ENCODE results near the gene CPSF7. TPM values are rescaled to one million over a fixed set of nuclear protein-coding genes. Genes with fewer than 3 reads are reported as not detected.

The CPSF7 gene
- total RNA-seq, 1 experiment from 2014 or later: 87.0 TPM

- no TSS peak for BruUV-seq (replicated peaks)
- H3K4me3 ChIP-seq: no peak overlapping the region
- peaks cover 3% of the 10 kb centered on the region for H3K4me1 ChIP-seq (replicated peaks; ENCODE audit: insufficient read depth)
- no peaks in the 10 kb centered on the region for H3K9me2 ChIP-seq (ENCODE audit: insufficient read depth)
- H3K79me2 ChIP-seq (ENCODE audit: low read depth): no peaks in the 10 kb centered on the region
- H3K27ac ChIP-seq: no peak overlapping the region
- TF ChIP-seq, protein P1, sequence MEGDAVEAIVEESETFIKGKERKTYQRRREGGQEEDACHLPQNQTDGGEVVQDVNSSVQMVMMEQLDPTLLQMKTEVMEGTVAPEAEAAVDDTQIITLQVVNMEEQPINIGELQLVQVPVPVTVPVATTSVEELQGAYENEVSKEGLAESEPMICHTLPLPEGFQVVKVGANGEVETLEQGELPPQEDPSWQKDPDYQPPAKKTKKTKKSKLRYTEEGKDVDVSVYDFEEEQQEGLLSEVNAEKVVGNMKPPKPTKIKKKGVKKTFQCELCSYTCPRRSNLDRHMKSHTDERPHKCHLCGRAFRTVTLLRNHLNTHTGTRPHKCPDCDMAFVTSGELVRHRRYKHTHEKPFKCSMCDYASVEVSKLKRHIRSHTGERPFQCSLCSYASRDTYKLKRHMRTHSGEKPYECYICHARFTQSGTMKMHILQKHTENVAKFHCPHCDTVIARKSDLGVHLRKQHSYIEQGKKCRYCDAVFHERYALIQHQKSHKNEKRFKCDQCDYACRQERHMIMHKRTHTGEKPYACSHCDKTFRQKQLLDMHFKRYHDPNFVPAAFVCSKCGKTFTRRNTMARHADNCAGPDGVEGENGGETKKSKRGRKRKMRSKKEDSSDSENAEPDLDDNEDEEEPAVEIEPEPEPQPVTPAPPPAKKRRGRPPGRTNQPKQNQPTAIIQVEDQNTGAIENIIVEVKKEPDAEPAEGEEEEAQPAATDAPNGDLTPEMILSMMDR (conservative IDR thresholded peaks at IDR 0.05): no peak
- TF ChIP-seq EZH2 (IDR thresholded peaks at IDR 0.05; ENCODE audit: low read depth): no peak
- ChIA-PET CTCF (interaction anchor here (0.7 kb wide), 1 partner anchor 478 kb away, joined by 3 read pairs; no protein-coding TSS in a partner anchor), POLR2A (ENCODE audit: unreplicated experiment) (interaction anchor here (0.6 kb wide), 1 partner anchor 35 kb away, joined by 8 read pairs; no protein-coding TSS in a partner anchor)
- no peak for DNase-seq
- no peak overlapping the region for H3K4me2 ChIP-seq
- H2AFZ ChIP-seq: no peak overlapping the region
- no peaks in the 10 kb centered on the region for H3K27me3 ChIP-seq (ENCODE audit: insufficient read depth, low read depth)
- H4K20me1 ChIP-seq (ENCODE audit: insufficient read depth): no peaks in the 10 kb centered on the region
- H3K9me3 ChIP-seq (ENCODE audit: insufficient read depth, low read depth): peaks cover 8% of the 10 kb centered on the region
- H3K36me3 ChIP-seq (ENCODE audit: low read depth): peaks cover 23% of the 10 kb centered on the region
- peaks cover 10% of the 10 kb centered on the region; the same call in 1 of the 2 replicates for H3F3A ChIP-seq (ENCODE audit: insufficient read depth, low read depth)
- intact Hi-C loops (cut with micrococcal nuclease; ENCODE audit: unreplicated experiment): no loop called here
These were observed 56.9 kb downstream of the CPSF7 start for GRCh38 chr11:61372659-61373420.

DNA sequence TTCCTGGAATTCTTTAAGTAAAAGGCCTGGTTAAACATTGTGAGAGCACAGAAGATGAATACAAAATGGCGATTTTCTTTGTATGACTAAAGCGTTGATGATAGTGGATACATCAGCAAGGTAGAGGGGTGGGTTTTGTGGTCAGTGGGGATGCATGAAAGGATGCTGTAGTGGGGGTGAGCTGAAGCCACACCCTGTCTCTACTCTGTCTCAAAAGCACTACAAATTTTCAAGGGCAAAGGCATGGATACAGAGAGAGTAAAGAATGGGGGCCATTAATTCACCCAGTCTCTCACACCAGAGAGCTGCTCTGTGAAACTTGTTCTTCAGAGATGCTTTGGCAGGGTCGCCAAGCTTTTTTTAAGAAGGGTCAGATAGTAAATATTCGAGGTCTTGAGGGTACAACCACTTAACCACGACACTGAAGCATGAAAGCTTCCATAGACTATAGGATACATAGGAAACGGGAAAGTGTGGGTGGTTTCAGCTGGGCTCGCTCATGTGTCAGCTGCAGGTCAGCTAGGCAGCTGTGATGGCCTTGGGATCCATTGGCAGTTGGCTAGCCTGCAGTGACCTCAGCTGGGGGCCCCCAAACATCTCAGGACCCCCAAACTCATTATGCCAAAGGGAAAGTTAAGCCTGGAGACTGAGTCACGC lies 59.3 kb downstream of the CPSF7 start:
- TF ChIP-seq, protein P1 (conservative IDR thresholded peaks at IDR 0.05): no peak
- TF ChIP-seq EZH2 (IDR thresholded peaks at IDR 0.05; ENCODE audit: low read depth): no peak
- Histone ChIP-seq H3K4me3 (no peak overlapping the region), H3K4me2 (no peak overlapping the region), H3F3A (ENCODE audit: insufficient read depth, low read depth) (0 out of 2 replicates have a peak, but pooled peaks cover 3% of the 10 kb centered on the region), H4K20me1 (ENCODE audit: insufficient read depth) (no peaks in the 10 kb centered on the region), H3K36me3 (ENCODE audit: low read depth) (peaks cover 44% of the 10 kb centered on the region), H3K9me2 (ENCODE audit: insufficient read depth) (no peaks in the 10 kb centered on the region), H3K79me2 (ENCODE audit: low read depth) (no peaks in the 10 kb centered on the region), H3K27ac (no peak overlapping the region), H3K9me3 (ENCODE audit: insufficient read depth, low read depth) (peaks cover 8% of the 10 kb centered on the region), H2AFZ (no peak overlapping the region), H3K4me1 (replicated peaks; ENCODE audit: insufficient read depth) (no peaks in the 10 kb centered on the region), H3K27me3 (ENCODE audit: insufficient read depth, low read depth) (no peaks in the 10 kb centered on the region)
- ChIA-PET POLR2A (ENCODE audit: unreplicated experiment) (no interaction called here), CTCF (no interaction called here)
- BruUV-seq (replicated peaks): no TSS peak
- no peak for DNase-seq
- intact Hi-C loops (cut with micrococcal nuclease; ENCODE audit: unreplicated experiment): no loop called here

- H3K9me2 ChIP-seq (ENCODE audit: insufficient read depth): no peaks in the 10 kb centered on the region
- no peaks in the 10 kb centered on the region for H4K20me1 ChIP-seq (ENCODE audit: insufficient read depth)
- H3K27me3 ChIP-seq (ENCODE audit: insufficient read depth, low read depth): no peaks in the 10 kb centered on the region
- H2AFZ ChIP-seq: no peak overlapping the region
- ChIA-PET POLR2A (ENCODE audit: unreplicated experiment) (interaction anchor here (0.7 kb wide), 1 partner anchor 9 kb away, joined by 4 read pairs; no protein-coding TSS in a partner anchor), CTCF (no interaction called here)
- H3K4me1 ChIP-seq (replicated peaks; ENCODE audit: insufficient read depth): no peaks in the 10 kb centered on the region
- BruUV-seq (replicated peaks): no TSS peak
- H3F3A ChIP-seq (ENCODE audit: insufficient read depth, low read depth): 0 out of 2 replicates have a peak, but pooled peaks cover 3% of the 10 kb centered on the region
- no peak overlapping the region for H3K4me3 ChIP-seq
- peaks cover 48% of the 10 kb centered on the region for H3K36me3 ChIP-seq (ENCODE audit: low read depth)
- DNase-seq: no peak
- no peaks in the 10 kb centered on the region for H3K79me2 ChIP-seq (ENCODE audit: low read depth)
- no peak overlapping the region for H3K4me2 ChIP-seq
- intact Hi-C loops (cut with micrococcal nuclease; ENCODE audit: unreplicated experiment): no loop called here
- H3K27ac ChIP-seq: no peak overlapping the region
- H3K9me3 ChIP-seq (ENCODE audit: insufficient read depth, low read depth): peaks cover 8% of the 10 kb centered on the region
- TF ChIP-seq, protein P1 (conservative IDR thresholded peaks at IDR 0.05): no peak
- no peak for TF ChIP-seq EZH2 (IDR thresholded peaks at IDR 0.05; ENCODE audit: low read depth)
These were observed 60.1 kb downstream of the CPSF7 start for GRCh38 chr11:61369372-61370348.
